PC-3 (cell line): Measurements from ENCODE around the gene FBXL12.

Source experiments
- CTCF ChIP-seq: fragments of 300-600 bp; sonication (generic); conservative IDR thresholded peaks from 2 replicates; pipeline ENCODE4 v1.5.1; 2017; ENCODE audit warnings: antibody characterized with exemption, low read depth, mild to moderate bottlenecking, low read length
- EZH2phosphoT487 ChIP-seq: fragments of 300-600 bp; sonication (generic); IDR thresholded peaks from 2 replicates; pipeline ENCODE4 v1.6.1; 2018; ENCODE audit warnings: mild to moderate bottlenecking, antibody characterized with exemption, low read length, borderline replicate concordance

- TF ChIP-seq CTCF (no peak), EZH2phosphoT487 (no peak)
Measured at GRCh38 chr19:9789066-9789465, 29.8 kb downstream of the FBXL12 start.
